ENCODE results near the gene SLC16A3.

- TF ChIP-seq CTCF (conservative IDR thresholded peaks at IDR 0.05; ENCODE audit: low read length) (peak; percentile 92), EZH2phosphoT487 (IDR thresholded peaks at IDR 0.05; ENCODE audit: borderline replicate concordance) (no peak)
These were observed 22.9 kb upstream of the SLC16A3 start for GRCh38 chr17:82205720-82206508.
